Raji (cell line): ENCODE results near the gene NFIC.

Experiments used
- POLR2A ChIP-seq: IDR thresholded peaks from 2 replicates; pipeline ENCODE4 v1.6.1; 2011; ENCODE audit warnings: low read depth, low read length, control low read depth; ENCODE audit not compliant: insufficient read depth

Gene NFIC

DNA sequence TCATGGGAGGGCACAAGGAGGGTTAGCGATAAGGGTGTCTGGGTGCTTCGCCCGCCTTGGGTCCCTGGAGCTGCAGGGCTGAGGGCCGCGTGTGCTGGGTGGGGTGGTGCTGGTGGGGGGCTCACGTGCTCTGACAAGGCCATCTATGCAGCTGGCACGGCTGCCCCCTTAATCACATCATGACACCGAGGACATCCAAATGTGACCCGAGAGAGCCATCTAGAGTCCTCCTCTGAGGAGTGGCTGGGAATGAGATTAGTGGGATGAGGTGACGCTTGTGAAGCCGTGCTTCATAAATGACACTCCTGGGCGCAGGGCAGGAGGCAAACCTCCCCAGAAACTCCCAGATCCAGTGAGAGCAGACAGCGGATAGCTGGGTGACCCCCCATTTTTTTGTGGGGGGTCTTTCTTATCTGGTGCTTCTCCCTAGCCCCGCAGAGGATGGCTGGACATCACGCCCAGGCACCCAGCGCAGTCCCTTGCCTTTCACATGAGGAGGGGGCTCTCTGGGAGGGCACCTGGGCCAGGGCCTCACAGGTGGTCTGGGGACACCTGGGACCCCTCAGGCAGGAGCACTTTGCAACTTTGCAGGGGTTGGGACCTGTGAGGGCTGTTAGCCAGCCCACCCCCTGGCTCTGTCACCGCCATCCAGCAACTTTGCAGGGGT is 146.3 kb downstream of the NFIC start:
- TF ChIP-seq POLR2A: no peak

DNA sequence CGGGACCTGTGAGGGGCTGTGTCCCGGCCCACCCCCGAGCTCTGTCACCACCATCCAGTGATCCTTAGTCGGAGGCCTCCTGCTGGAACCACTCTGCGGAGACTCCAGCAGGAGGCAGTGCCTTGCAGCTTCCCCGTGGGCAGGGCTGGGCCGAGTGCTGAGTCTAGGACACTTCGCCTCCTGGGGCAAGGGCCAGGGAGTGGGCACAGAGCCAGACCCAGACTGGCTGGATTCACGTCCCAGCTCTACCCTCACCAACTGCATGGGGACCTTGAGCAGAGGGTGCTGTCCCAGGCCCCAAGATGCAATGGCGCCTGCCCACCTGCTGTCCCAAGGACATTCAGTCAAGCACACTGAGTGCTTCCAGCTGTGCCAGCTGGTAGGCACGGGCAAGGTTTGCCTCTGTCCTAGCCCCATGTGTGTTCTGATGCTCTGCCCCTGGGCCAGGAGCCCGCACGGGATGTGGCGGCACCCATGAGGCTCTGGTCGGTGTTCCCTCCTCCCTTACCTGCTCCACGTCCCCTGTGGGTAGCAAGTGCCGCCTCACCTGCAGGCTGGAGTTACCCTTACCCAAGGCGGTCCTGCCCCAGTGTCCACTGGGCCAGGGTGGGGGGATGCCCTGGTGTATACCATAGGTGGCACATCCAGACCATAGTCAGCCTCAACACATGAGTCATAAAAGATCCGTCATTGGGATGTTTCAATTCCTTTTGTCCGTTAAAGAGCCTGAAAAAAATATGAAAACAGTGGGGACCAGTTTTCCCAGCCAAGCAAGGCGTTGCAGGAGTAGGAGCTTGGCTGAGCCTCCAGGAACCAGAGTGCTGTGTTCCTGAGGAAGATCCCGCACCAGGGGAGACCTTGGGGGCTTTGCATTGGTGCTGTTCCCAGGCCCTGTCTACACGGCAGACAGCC is 147.1 kb downstream of the NFIC start:
- no peak for TF ChIP-seq POLR2A

DNA sequence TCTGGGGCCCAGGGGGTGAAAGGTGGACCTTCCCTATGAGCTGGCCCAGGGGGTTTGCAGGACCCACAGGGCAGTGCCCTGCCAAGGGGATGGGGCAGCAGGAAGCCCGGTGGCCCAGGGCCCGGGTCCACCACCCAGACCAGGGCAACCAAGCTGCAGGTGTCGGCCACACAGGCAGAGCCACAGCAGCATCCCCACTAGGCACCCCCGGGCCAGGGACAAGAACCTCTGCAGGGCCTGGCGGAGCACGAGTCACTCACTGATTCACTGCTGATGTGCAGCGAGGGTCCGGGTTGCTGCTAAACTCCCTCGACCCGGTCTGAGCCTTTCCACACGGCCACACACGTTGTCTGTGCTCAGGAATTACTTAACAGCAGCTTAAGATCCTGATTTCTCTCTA is 148.5 kb downstream of the NFIC start:
- TF ChIP-seq POLR2A: no peak

DNA sequence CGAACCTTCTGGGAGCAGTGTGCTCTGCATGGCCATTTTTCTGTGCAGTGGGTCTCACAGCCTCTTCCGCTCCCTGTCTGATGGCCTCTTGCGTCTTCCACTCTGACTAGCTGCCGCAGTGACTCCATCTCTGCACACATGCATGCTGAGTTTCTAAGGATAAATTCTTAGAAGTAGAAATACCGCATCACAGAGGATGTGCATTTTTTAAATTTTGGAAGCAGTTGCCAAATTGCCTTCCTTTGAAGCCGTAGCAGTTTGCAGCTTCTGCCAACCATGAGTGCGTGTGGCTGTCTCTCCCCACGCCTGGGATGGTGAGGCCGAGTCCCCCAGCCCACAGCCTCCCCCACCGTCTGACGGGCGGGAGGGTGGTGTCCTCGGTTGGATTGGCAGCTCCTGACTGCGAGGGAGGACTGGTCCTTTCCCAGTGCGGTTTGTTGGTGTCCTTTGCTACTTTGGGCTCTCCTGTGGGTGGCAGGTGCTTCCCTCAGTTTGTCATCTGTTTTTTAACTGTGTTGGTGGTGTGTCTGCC is 149.6 kb downstream of the NFIC start:
- no peak for TF ChIP-seq POLR2A

DNA sequence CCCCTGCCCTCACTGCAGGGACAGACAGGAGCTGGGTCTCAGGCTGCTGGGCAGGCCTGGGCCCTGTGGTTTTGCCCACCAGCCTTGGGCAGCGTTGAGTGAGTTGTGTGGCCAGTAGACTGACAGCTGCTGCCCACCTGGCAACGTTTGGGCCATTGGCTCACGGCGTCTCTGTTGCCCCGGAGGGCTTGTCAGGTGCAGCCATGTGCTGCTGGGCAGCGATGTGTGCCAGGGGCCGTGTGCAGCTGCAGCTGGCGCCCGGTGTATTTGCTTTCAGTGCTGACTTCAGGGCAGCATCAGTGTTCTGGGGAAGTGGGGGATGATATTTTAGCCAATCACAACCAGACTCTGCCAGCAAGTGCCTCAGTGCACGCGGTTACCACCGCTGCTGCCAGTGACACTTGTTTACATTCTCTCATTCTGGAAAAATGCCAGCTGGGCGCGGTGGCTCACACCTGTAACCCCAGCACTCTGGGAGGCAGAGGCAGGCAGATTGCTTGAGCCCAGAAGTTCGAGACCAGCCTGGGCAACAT is 150.4 kb downstream of the NFIC start:
- no peak for TF ChIP-seq POLR2A

DNA sequence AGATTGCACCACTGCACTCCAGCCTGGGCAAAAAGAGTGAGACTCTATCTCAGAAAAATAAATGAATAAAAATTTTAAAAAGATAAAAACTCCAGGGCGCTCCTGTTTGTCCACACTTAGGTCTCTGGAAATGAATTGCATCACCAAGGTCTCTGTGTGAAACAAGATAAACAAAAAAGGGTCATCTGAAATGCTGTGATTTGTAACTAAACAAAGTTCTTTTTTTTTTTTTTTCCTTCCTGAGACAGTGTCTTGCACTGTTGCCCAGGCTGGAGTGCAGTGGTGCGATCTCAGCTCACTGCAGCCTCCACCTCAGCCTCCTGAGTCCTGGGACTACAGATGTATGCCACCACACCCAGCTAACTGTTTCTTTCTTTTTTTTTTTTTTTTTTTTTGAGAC is 151.3 kb downstream of the NFIC start:
- TF ChIP-seq POLR2A: no peak

DNA sequence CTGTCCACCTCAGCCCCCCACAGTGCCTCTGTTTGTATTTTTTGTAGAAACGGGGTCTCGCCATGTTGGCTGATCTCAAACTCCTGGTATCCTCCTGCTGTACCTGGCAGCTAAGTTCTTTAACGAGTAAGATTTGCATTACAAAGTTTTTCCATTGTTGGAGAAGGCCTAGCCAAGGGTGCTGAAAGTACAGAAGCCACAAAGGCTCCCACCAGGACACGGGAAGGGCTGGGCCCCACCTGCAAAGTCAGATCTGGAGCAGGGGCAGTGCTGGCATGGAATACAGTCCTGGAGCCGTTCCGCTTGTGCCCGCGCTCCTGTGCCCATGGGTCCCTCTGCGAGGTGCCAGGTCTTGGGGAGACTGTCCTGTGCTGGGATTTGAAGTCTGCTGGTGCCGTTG is 151.9 kb downstream of the NFIC start:
- TF ChIP-seq POLR2A: no peak

DNA sequence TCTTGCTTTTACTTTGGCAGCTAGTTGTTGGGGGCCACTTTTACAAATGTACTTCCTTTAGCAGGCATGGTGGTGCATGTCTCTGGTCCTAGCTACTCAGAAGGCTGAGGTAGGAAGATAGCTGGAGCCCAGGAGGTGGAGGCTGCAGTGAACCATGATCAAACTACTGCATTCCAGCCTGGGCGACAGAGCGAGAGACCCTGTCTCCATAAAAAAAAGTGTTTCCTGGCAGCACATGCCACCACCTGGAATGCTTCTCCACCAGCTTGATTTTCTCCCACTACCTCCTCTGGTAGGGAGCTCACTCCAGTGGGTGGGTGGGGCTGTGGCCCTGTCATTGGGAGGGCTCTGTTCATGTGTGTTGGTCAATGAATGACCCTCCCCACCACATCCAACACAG is 152.3 kb downstream of the NFIC start:
- no peak for TF ChIP-seq POLR2A
